A673 (cell line): ENCODE results near the gene PARN.

ENCODE experiments used
- EZH2 ChIP-seq: fragments of 200-600 bp; sonication (generic); IDR thresholded peaks from 2 replicates; pipeline ENCODE4 v1.6.1; 2017; ENCODE audit warnings: borderline replicate concordance, low read depth, mild to moderate bottlenecking, mixed read lengths, antibody characterized with exemption, low read length; ENCODE audit not compliant: poor library complexity, severe bottlenecking
- TF ChIP-seq, protein P1 (sequence below): fragments of 300-800, 200-600 bp; sonication (generic); conservative IDR thresholded peaks from 2 replicates; pipeline ENCODE4 v1.5.1; 2017; ENCODE audit warnings: low read depth, mild to moderate bottlenecking, antibody characterized with exemption, low read length, moderate library complexity, mixed read lengths

DNA sequence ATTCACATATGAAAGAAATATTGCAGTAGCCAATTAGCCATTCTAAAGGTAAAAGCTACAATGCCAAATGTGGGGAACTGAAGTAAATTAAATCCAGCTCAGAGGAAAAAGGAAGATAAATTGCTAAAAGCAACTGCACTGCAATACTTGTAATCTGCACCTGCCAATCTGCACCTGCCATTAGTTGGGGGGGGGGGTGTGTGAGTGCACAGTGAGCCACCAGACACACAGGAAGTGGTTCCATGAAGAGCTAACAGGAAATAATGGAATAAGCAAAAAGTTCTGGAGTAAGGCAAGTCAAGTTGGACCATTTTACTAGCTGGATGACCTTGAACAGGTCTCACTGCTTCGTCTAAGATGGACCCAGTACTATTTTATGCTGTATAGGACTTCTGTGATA lies 191.8 kb downstream of the PARN start:
- TF ChIP-seq, protein P1, sequence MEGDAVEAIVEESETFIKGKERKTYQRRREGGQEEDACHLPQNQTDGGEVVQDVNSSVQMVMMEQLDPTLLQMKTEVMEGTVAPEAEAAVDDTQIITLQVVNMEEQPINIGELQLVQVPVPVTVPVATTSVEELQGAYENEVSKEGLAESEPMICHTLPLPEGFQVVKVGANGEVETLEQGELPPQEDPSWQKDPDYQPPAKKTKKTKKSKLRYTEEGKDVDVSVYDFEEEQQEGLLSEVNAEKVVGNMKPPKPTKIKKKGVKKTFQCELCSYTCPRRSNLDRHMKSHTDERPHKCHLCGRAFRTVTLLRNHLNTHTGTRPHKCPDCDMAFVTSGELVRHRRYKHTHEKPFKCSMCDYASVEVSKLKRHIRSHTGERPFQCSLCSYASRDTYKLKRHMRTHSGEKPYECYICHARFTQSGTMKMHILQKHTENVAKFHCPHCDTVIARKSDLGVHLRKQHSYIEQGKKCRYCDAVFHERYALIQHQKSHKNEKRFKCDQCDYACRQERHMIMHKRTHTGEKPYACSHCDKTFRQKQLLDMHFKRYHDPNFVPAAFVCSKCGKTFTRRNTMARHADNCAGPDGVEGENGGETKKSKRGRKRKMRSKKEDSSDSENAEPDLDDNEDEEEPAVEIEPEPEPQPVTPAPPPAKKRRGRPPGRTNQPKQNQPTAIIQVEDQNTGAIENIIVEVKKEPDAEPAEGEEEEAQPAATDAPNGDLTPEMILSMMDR, result no peak
- TF ChIP-seq EZH2, result no peak
